HG03558 (cell line): ENCODE results near the gene S100G.

Experiments
- ATAC-seq: cut with Tn5 transposase; IDR thresholded peaks from one replicate; pipeline ENCODE4 v1.9.1; 2021; ENCODE audit warnings: moderate number of reproducible peaks; ENCODE audit not compliant: unreplicated experiment; ENCODE audit errors: extremely low read depth

The S100G gene

DNA sequence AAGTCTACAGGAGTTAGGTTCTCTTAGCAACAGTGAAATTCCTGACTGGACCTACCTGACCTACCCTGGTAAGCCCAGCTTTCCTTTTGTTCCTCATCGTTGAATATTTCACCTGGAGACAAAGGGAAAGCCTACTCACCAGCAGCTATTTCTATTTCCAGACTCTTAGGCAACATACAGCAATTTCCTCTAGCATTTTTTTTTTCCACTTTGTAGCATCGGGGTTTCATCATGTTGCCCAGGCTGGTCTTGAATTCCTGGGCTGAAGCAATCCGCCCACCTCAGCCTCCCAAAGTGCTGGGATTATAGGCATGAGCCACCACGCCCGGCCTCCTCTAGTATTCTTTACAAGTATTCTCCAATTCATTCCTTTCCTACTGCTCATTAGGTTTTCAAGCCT lies 6.8 kb upstream of the S100G start:
- ATAC-seq, result no peak

DNA sequence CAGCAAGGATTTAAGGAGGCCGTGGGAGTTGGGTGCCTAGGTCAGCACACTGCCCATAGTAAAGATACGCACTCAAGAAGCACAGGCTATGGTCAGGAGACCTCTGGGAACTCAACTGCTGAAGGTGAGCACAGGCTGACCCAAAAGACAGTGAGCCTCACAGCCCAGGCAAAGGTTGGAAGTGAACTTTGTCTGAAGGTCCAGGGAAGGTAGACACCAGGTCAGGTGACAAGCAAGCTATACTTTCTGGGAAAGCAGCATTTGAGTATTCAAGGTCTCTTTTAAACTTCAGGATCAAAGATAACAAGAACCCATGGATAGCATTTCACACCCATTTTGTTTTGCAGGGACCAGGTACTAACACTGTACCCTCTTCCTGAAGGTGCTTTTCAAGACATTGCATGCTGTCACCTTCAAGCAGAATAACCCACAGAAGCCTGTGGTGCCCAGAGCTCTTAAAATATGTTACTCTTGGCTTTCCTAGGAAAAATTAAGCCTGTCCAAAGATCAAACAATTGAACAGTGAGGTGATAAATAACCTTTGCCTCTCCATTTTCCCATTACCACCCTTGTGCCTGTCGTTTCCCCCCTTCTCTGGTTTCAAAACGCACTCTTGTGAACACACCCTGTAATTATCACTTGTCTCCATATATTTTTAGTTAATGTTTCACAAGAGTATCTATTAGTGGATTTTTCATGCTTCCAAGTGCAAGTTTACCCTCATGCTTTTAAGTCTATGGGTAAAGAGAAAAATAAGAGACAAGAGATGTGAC lies 3.4 kb upstream of the S100G start:
- ATAC-seq, result no peak

GRCh38 chrX:16651391-16652024 lies 1.6 kb downstream of the S100G start:
- ATAC-seq, result no peak

DNA sequence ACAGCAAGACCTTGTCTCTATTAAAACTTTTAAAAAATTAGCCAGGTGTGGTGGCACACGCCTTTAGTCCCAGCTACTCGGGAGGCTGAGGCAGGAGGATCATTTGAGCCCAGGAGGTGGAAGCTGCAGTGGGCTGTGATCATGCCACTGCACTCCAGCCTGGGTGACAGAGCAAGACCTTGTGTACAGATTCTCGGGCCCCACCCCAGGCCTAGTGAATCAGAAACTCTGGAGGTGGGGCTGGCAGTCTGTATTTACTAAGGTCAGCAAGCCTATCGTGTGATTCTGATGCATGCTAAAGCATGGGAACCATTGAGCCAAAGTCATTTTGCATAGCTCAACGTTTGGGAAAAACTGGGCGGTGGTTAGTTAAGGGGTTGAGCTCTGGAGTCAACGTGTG lies 3.5 kb downstream of the S100G start:
- ATAC-seq, result no peak

GRCh38 chrX:16654093-16654492 lies 4.1 kb downstream of the S100G start:
- no peak for ATAC-seq

DNA sequence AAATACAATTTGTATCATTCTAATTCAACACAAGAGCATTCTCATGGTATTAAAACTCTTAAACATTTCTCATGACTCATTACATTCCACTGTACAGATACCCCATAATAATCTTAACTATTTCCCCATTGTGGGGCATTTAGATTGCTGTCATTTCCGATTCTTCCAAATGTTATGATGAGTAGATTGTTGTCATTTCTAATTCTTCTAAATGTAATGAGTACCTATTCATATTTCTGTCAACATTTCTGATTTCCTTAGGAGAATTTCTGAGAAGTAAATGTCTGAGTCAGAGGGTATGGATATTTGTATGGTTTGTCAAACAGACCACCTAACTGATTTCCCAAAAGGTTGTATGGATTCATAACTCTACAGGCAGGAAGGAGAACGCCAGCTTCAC lies 8.3 kb downstream of the S100G start:
- no peak for ATAC-seq

DNA sequence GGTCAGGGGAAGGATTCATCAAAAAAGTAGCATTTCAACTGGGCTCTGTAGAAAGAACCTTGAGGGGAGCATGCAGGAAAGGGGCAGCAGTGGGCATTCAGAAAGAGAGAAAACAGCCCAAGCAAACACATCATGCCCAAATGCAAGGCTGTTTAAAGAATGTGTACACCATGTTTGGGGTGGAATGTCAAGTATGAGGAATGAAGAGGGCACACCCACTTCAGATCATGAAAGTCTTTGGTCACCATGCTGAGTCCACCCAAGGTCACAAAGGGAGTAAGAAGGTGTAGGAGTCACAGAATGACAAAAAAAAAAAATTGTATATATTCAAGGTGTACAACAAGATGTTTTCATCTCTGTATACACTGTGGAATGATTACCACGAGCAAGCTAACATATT lies 9.4 kb downstream of the S100G start:
- no peak for ATAC-seq

DNA sequence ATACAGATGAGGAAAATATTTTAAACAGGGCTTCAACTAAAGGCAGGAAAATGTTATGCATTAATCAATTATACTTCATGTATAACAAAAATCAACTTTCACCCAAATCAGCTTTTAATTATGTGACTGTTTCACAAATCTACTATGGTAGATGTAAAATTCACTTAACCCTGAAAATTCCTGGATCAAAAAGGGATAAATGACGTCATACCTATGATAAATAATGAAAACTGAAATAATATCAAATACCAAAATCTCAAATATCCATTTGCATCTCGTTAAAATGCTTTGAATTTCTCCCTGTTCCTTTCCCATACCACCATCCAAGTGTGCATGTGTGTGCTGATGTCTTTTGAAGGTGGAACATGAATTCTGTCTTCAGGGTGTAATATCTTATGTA lies 11.5 kb downstream of the S100G start:
- ATAC-seq, result no peak

DNA sequence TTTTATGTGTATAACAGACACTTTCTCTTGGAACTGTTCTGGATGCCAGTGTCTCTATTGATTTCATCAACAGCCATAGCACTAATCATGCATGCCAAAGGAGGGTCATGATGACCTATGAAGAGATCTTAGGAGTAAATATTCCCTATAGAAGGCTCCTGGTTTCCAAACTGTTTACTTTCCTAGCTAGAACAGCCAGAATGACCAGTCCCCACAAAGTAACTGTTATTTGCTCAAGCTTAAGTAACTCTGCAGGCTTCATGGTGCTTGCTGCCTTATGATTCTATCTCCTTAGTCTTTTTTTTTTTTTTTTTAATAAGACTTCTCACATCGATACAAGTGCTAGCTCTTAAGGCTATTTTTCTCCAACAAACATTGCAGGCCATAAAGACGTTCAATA lies 12.4 kb downstream of the S100G start:
- no peak for ATAC-seq

DNA sequence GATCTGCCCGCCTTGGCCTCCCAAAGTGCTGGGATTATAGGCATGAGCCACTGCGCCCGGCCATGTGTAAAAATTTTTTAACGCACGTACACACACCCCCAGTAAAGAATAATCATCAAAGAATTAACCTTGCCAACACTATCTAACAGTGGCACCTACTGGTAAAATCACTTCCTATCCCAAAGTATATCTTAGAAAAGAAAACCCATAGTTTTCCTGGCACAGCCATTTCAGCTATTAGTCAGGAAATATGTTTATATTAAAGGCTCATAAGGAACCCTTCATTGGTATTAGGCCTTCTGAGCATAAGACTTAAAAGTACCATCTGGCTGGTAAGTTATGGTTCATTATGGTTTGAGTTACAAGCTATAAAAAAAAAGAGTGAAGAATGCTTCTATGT lies 14.1 kb downstream of the S100G start:
- no peak for ATAC-seq

DNA sequence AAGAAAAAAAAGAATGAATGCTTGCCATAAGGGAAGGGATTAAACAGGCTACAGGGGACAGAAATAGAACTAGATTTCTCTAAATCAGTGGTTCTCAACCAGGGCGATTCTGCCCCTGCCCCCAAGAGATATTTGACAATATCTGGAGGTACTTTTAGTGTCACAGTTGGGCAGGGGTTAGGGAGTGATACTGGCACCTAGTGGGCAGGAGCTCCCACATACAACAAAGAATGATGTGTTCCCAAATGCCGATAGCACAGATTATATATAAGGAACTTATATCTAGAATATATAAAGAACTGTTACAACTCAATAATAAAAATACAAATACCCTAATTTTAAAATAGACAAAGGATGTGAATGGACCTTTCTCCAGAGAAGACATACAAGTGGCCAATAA lies 14.7 kb downstream of the S100G start:
- ATAC-seq, result no peak

DNA sequence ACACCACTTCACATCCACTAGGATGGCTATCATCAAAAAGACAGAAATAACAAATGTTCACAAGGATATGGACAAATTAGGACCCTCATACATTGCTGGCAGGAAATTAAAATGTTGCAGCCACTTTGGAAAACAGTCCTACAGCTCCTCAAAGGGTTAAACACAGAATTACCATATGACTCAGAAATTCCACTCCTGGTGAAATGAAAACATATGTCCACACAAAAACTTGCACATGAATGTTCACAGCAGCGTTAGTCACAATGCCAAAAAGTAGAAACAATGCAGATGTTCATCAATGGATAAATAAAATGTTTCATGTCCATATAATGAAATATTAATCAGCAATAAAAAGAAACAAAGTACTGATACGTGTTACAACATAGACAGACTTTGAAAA lies 15.1 kb downstream of the S100G start:
- no peak for ATAC-seq

DNA sequence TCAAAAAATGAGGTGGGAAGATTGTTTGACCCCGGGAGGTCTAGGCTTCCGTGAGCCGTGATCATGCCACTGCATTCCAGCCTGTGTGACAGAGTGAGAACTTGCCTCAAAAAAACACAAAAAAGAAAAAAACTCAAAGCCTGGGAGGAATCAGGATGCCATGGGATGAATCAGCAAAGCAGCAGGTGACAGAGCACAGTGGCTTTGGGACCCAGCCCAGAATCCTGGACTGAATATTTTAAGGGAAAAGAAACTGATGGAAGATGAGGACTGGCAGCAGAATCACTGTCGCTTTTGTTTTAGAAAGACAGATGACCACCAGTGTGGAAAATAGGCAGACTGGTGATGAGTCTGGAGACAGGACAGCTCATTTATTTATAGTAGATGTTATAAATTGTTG lies 16.6 kb downstream of the S100G start:
- ATAC-seq, result no peak

DNA sequence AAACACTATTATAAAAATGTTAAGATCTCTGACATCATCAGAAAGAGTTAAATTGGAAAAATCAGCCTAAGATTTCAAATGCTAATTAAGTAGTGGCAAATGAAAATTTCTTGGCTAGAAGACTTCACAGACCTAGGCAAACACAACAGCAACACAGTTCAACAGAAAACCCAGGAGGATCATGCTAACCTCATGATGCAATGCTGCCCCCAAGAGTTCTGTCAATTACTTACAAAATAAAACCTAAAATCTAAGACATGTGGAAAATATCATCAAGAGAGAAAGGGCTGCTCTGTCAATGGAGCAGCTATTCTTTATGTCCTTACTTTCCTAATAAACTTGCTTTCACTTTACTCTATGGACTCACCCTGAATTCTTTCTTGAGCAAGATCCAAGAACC lies 21.0 kb downstream of the S100G start:
- no peak for ATAC-seq

GRCh38 chrX:16678689-16679088 lies 28.7 kb downstream of the S100G start:
- ATAC-seq, result no peak

- no peak for ATAC-seq
Observed at GRCh38 chrX:16683007-16683664, 33.2 kb downstream of the S100G start.

- no peak for ATAC-seq
Observed at GRCh38 chrX:16687514-16687913, 37.6 kb downstream of the S100G start.

GRCh38 chrX:16695079-16695676 lies 45.2 kb downstream of the S100G start:
- no peak for ATAC-seq

- ATAC-seq, result no peak
Observed at GRCh38 chrX:16696956-16697355, 47.0 kb downstream of the S100G start.

GRCh38 chrX:16699389-16699788 lies 49.4 kb downstream of the S100G start:
- ATAC-seq, result no peak

DNA sequence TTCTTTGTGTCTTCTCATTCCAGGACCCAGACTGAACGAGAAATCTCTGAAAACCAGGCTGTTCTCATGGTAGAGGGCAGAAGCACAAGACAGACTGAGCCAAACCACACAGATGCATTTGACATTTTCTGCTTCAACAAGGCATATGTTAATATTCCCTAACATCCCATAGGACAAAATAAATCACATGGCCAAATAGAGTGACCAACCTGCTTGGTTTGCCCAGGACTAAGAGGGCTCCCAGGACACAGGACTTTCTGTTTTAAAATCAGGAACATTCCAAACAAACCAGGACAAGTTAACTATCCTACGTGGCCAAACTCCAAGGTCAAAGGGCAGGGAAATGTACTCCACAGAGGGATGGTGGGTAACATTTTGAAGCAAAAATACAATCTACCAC lies 50.8 kb downstream of the S100G start:
- no peak for ATAC-seq
